Ishikawa (cell line): ENCODE results near the gene SV2B.

Experiments used
- CEBPB ChIP-seq: IDR thresholded peaks from 2 replicates; pipeline ENCODE4 v1.6.1; 2012
- CREB1 ChIP-seq: IDR thresholded peaks from 2 replicates; pipeline ENCODE4 v1.6.1; 2012; ENCODE audit warnings: low read depth
- EGR1 ChIP-seq: IDR thresholded peaks from 2 replicates; pipeline ENCODE4 v1.6.1; 2012
- EP300 ChIP-seq: IDR thresholded peaks from 2 replicates; pipeline ENCODE4 v1.6.1; 2012; ENCODE audit warnings: borderline replicate concordance
- FOXM1 ChIP-seq: IDR thresholded peaks from 2 replicates; pipeline ENCODE4 v1.6.1; 2012; ENCODE audit warnings: low read depth, borderline replicate concordance
- MAX ChIP-seq: IDR thresholded peaks from 2 replicates; pipeline ENCODE4 v1.6.1; 2012
- NFIC ChIP-seq: IDR thresholded peaks from 2 replicates; pipeline ENCODE4 v1.6.1; 2012
- RAD21 ChIP-seq: IDR thresholded peaks from 2 replicates; pipeline ENCODE4 v1.6.1; 2012; ENCODE audit warnings: low read depth
- REST ChIP-seq: IDR thresholded peaks from 2 replicates; pipeline ENCODE4 v1.6.1; 2012; ENCODE audit warnings: low read depth, mild to moderate bottlenecking
- TAF1 ChIP-seq: IDR thresholded peaks from 2 replicates; pipeline ENCODE4 v1.6.1; 2012; ENCODE audit warnings: low read depth, mild to moderate bottlenecking
- TCF12 ChIP-seq: IDR thresholded peaks from 2 replicates; pipeline ENCODE4 v1.6.1; 2012; ENCODE audit warnings: low read depth
- TEAD4 ChIP-seq: IDR thresholded peaks from 2 replicates; pipeline ENCODE4 v1.6.1; 2012
- YY1 ChIP-seq: IDR thresholded peaks from 2 replicates; pipeline ENCODE4 v1.6.1; 2012; ENCODE audit warnings: low read depth
- ZBTB7A ChIP-seq: IDR thresholded peaks from 2 replicates; pipeline ENCODE4 v1.6.1; 2012; ENCODE audit warnings: low read depth
- TF ChIP-seq, protein P1 (sequence below): IDR thresholded peaks from 2 replicates; pipeline ENCODE4 v1.6.1; 2012

SV2B gene

DNA sequence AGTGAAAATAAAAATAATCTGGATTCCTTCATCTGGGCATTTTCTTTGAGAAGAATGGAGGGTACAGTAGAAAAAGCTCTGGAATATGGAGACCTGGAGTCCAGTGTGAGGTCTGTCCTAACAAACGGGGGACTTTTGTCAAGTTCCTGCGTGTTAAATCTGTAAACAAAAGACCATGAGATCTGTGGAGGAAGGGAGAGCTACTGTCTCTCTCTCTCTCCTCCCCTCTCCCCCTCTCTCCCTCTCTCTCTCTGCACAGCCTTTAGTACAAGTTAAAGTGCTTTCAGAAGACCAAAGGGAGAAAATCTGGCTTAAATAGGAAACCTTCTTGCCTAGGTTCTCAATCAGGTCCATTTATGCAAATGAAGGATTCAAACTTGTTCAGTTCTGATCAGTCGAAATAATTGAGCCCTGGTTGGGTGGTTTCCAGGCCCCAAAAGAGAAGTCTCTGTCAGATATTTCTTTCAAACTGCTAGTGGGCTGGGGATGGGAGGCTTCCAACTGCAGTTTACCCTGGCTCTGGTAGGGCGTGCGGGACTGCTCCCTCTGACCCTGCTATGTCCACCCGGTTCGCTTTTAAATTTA is 103.7 kb downstream of the SV2B start:
- TF ChIP-seq TCF12: no peak
- TF ChIP-seq REST: no peak
- TF ChIP-seq TAF1: no peak
- no peak for TF ChIP-seq RAD21
- no peak for TF ChIP-seq FOXM1
- TF ChIP-seq ZBTB7A: no peak
- no peak for TF ChIP-seq EP300
- no peak for TF ChIP-seq CEBPB
- no peak for TF ChIP-seq YY1
- TF ChIP-seq TEAD4: no peak
- no peak for TF ChIP-seq CREB1
- no peak for TF ChIP-seq MAX
- TF ChIP-seq, protein P1, sequence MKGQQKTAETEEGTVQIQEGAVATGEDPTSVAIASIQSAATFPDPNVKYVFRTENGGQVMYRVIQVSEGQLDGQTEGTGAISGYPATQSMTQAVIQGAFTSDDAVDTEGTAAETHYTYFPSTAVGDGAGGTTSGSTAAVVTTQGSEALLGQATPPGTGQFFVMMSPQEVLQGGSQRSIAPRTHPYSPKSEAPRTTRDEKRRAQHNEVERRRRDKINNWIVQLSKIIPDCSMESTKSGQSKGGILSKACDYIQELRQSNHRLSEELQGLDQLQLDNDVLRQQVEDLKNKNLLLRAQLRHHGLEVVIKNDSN: no peak
- no peak for TF ChIP-seq EGR1
- TF ChIP-seq NFIC: no peak

DNA sequence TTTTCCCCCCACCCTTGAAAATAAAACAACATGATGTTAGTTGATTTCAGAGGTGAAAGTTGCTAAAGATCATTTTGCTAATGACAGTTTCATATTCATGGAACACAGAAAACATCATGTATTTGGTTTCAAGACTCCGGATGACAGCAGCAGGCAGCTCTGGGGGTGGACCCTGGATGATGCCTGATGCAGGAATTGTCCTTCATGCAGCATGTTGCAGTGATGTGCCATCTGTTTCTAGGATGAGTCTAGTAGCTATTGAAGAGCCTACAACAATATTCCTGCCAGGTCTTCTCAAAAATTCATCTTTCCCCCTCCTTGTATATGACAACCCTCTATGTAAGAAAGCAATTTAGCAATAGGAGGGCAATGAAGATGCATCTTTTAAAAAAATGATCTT is 108.3 kb downstream of the SV2B start:
- TF ChIP-seq CEBPB (no peak), TAF1 (no peak), EGR1 (no peak), YY1 (no peak), CREB1 (no peak), FOXM1 (no peak), EP300 (no peak), MAX (no peak), RAD21 (no peak), TCF12 (no peak), TEAD4 (no peak), NFIC (no peak), REST (no peak)
- TF ChIP-seq, protein P1: no peak

DNA sequence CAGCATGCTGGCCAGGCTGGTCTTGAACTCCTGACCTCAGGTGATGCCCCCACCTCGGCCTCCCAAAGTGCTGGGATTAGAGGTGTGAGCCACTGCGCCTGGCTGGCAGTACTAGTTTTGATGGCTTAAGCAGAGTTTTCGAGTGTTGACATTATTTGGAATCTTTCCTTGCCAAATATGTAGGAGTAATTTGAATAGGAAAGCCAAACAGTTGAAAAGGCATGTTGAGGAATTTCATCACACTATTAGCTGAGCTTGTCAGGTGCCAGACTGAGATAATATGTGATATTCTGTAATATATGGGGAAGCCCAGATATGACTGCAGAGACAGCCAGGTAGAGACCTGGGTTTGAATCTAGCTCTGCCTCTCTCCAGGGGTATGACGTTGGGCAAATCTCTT is 109.3 kb downstream of the SV2B start:
- TF ChIP-seq EP300 (no peak), FOXM1 (no peak), TEAD4 (no peak), RAD21 (no peak), YY1 (no peak), CREB1 (no peak)
- TF ChIP-seq, protein P1: no peak

GRCh38 chr15:91209726-91210125 is 109.7 kb downstream of the SV2B start:
- TF ChIP-seq EGR1 (no peak), YY1 (no peak), REST (no peak)
- TF ChIP-seq, protein P1: no peak
